ENCODE data around the gene CDX1. TPM values are rescaled to one million over a fixed set of nuclear protein-coding genes. Genes with fewer than 3 reads are reported as not detected.

The CDX1 gene
- total and polyA plus RNA-seq, 2 of the 8 experiments (the other 6 are each of a cell fraction or from before 2014, with no cell fraction given) = not detected

GRCh38 chr5:150131978-150132694 is 34.4 kb upstream of the CDX1 start (continued):
- TF ChIP-seq SIX5 (IDR thresholded peaks at IDR 0.05; ENCODE audit: low read depth, low read length) (no peak), SUZ12 (IDR thresholded peaks at IDR 0.05; ENCODE audit: low read length) (no peak), JUN (IDR thresholded peaks at IDR 0.05; ENCODE audit: low read depth, low read length) (no peak), E2F6 (IDR thresholded peaks at IDR 0.05) (no peak)

Measured in H1 (cell line).